ENCODE results near the gene RBFOX2. TPM values are rescaled to one million over a fixed set of nuclear protein-coding genes. Genes with fewer than 3 reads are reported as not detected.
"Not testable (repeated sequence)": the region's sequence is repeated elsewhere in the genome, so short reads cannot be mapped to it uniquely, and the experiment has no call there.

RBFOX2 gene
- total RNA-seq, 2 donors from 2014 or later: 81.8 to 86.0 TPM

DNA sequence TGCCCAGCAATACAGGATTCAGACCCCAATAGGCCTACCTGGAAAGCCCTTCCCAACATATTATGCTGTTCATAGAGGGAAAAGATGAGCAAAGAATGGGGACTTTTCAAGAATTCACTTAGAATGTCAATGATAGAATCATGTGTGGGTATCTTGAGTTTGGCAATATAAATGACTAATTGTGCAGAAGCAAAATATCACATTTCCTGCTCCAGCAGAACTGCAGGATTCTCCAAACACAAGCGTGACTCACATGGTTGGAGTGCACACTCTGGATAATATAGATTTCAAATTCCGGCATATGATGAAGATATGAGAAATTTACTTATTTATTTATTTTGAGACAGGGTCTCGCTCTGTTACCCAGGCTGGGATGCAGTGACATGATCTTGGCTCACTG, 323.5 kb downstream of the RBFOX2 start:
- TF ChIP-seq, protein P1, sequence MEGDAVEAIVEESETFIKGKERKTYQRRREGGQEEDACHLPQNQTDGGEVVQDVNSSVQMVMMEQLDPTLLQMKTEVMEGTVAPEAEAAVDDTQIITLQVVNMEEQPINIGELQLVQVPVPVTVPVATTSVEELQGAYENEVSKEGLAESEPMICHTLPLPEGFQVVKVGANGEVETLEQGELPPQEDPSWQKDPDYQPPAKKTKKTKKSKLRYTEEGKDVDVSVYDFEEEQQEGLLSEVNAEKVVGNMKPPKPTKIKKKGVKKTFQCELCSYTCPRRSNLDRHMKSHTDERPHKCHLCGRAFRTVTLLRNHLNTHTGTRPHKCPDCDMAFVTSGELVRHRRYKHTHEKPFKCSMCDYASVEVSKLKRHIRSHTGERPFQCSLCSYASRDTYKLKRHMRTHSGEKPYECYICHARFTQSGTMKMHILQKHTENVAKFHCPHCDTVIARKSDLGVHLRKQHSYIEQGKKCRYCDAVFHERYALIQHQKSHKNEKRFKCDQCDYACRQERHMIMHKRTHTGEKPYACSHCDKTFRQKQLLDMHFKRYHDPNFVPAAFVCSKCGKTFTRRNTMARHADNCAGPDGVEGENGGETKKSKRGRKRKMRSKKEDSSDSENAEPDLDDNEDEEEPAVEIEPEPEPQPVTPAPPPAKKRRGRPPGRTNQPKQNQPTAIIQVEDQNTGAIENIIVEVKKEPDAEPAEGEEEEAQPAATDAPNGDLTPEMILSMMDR (IDR thresholded peaks at IDR 0.05): no peak
- no peak overlapping the region for H3K27ac ChIP-seq

DNA sequence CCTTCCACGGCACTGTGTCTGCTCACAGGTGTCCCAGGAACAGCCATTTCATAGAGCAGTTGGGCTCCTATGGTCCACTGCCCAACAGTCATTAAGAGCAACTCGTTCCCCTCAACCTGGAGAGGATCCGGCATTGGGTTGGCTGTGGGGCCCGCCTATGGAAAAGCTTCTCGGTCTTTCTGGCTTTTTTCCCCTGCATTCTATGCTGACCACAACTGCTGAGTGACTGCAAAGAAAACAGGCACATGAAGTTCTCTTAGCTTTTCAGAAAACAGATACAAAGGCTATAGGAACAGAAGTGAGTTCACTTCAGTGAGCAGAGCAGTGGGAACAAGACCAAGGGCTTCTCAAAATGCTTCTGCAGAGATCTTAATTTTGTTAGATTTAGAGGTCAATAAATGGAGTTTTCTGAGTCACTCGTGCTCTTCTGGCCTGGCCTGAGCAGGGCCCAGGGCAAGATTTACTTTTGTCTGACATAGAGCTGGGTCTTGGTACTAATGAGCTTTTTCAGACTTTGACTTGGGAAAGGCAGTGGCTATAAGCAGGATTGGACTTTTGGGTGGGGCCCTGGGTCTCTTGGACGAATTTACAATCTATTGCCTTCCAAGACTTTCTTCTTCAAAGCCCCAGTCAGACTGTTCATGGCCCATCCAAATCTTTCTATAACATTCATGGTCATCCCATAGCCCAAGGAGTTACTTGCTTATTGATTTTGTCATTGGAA, 324.6 kb downstream of the RBFOX2 start:
- TF ChIP-seq, protein P1 (IDR thresholded peaks at IDR 0.05): no peak
- H3K27ac ChIP-seq: no peak overlapping the region
- H3K9me3 ChIP-seq: no peaks in the 10 kb centered on the region
- no peak for DNase-seq (ENCODE audit: low spot score)
- no peaks in the 10 kb centered on the region for H3K4me1 ChIP-seq
- H3K4me3 ChIP-seq: no peak overlapping the region
- H3K36me3 ChIP-seq: no peaks in the 10 kb centered on the region
- H3K27me3 ChIP-seq: no peaks in the 10 kb centered on the region

More for the DNA sequence above, 323.5 kb downstream of the RBFOX2 start:
- Histone ChIP-seq H3K36me3 (no peaks in the 10 kb centered on the region), H3K4me3 (no peak overlapping the region), H3K27me3 (no peaks in the 10 kb centered on the region), H3K4me1 (no peaks in the 10 kb centered on the region), H3K9me3 (no peaks in the 10 kb centered on the region)
- DNase-seq (ENCODE audit: low spot score): no peak

GRCh38 chr22:35699852-35700251, 328.8 kb downstream of the RBFOX2 start:
- H3K4me1 ChIP-seq; H3K27ac ChIP-seq; H3K27me3 ChIP-seq; H3K36me3 ChIP-seq; H3K4me3 ChIP-seq; H3K9me3 ChIP-seq; DNase-seq (ENCODE audit: low spot score): not testable (repeated sequence)

GRCh38 chr22:35697142-35697541, 331.5 kb downstream of the RBFOX2 start:
- no peaks in the 10 kb centered on the region for H3K4me1 ChIP-seq
- TF ChIP-seq, protein P1 (IDR thresholded peaks at IDR 0.05): no peak
- H3K27me3 ChIP-seq: no peaks in the 10 kb centered on the region
- no peak for DNase-seq (ENCODE audit: low spot score)
- H3K4me3 ChIP-seq: no peak overlapping the region
- no peak overlapping the region for H3K27ac ChIP-seq
- no peaks in the 10 kb centered on the region for H3K9me3 ChIP-seq
- H3K36me3 ChIP-seq: no peaks in the 10 kb centered on the region

DNA sequence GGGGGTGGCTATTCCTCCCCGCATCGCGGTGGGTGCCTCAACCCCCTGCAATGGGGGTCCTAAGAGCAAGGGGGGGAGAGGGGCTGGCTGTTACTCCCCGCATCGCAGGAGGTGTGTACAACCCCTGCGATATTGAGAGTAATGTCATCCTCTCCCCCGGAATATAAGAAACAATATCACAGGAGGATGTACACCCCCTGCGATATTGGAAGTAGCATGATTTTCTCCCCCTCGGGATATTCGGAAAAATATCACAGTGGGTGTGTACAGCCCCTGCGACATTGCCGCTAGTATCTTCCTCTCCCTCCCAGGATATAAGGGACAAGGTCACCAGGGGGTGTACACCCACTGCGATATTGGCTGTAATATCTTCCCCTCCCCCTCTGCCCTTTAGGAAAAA, 333.4 kb downstream of the RBFOX2 start:
- H3K4me1 ChIP-seq: no peaks in the 10 kb centered on the region
- H3K4me3 ChIP-seq: no peak overlapping the region
- H3K27ac ChIP-seq: no peak overlapping the region
- no peaks in the 10 kb centered on the region for H3K36me3 ChIP-seq
- DNase-seq (ENCODE audit: low spot score): no peak
- TF ChIP-seq, protein P1 (IDR thresholded peaks at IDR 0.05): no peak
- no peaks in the 10 kb centered on the region for H3K27me3 ChIP-seq
- H3K9me3 ChIP-seq: no peaks in the 10 kb centered on the region

GRCh38 chr22:35690001-35690400, 338.6 kb downstream of the RBFOX2 start:
- H3K4me1 ChIP-seq: no peaks in the 10 kb centered on the region
- no peak overlapping the region for H3K4me3 ChIP-seq
- H3K36me3 ChIP-seq: no peaks in the 10 kb centered on the region
- TF ChIP-seq, protein P1 (IDR thresholded peaks at IDR 0.05): no peak
- no peak for DNase-seq (ENCODE audit: low spot score)
- no peaks in the 10 kb centered on the region for H3K27me3 ChIP-seq
- H3K9me3 ChIP-seq: no peaks in the 10 kb centered on the region
- H3K27ac ChIP-seq: no peak overlapping the region

All from right atrium auricular region (tissue), 2 donors.